Stimulated activated CD4-positive, alpha-beta T cell treated with anti-CD3 and anti-CD28 coated beads, Interleukin-4, amount 100 ng/mL, for 1 hour (primary cell): ENCODE results near the gene WWOX.

Source experiments
- DNase-seq: peaks from one replicate; pipeline ENCODE4 v3.0.0-alpha.2; 2020

WWOX gene

DNA sequence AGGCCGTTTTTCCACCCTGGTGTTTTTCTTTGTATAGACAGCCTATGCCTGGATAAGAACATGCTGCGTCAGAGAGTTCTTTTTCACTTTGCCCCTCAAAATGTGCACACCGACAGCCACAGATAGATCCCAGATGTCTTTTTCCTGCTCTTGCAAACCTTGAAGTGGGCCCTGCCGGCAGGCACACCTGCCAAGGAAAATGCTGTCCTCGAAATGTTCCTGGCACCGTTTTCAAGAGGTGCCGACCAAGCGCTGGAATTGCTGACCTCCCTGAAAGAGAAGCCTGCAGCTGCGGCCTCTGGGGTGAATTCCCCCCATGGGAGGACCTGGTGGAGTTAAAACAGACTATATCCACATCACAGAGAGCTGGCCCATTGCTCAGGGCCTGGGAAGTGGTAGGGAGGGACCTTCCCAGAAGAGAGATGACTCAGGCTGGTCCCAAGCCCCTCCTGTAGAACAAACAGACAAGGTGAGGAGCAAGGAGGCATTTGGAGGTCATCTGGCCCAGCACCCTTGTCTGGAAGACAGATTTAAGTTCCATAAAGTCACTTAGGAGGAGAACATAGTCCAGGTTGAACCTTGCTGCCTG lies 833.0 kb downstream of the WWOX start:
- no peak for DNase-seq

DNA sequence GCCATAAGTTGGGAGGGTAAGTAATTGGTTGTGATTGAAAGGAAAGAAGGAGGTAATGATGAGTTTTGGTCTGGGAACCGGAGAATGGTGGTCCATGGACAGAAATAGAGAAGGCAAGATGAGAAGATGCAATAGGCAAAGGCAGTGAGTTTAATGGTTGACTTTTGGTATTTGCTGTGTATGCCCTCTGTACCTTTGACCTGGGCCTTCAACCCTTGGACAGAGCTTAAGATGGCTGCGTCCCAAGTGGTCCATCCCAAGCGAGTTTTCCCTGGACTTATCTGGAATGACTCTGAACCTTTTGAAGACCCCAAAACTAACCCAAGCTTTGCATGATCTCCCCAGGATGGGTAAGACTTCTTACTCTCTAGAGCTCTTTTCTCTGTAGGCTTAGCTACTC lies 836.6 kb downstream of the WWOX start:
- no peak for DNase-seq

DNA sequence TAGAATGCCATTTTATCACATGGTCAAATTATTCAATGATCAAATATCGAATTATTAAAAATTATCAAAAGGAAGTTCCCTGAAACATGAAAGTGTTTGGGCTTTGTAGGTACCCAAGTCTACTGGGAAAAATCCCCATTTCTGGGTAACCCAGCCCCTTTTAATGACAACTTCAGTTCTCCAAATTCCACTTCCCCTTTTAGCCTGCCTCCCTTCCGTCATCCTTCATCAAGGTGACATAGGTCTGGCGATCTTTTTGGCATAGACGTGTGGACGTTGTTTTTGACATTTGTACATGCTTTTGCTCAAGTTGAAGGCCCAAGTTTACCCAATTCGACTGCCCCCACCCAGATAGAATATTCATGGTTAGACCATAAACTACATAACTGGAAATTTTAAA lies 840.1 kb downstream of the WWOX start:
- no peak for DNase-seq

DNA sequence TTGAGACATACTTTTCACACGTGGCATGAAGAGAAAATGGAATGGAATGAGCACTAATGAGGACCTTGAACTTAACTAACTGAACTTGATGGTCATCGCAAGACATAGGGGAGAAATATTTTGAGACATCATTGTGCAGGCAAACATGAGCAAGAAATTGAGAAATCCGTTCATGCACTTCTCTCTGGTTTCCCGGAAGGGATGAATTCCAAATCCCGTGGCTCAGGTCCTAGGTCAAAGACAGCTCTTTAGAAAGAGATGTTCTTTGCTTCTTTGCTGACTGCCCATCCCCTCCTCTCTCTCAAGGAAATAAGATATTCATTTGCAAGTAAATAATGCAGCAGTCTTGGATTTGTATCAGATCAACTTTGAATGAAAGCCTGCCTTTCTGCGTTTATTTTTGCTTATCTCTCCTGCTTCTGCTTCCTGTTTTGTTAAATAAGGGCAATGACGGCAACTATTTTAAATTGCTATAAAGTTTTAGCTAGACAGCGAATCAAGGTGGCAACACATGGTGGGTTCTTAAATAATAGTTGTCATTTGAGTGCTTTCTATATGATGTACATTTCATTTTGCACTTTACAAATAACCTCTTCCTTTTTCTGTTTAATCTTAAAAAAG lies 843.3 kb downstream of the WWOX start:
- DNase-seq = no peak

DNA sequence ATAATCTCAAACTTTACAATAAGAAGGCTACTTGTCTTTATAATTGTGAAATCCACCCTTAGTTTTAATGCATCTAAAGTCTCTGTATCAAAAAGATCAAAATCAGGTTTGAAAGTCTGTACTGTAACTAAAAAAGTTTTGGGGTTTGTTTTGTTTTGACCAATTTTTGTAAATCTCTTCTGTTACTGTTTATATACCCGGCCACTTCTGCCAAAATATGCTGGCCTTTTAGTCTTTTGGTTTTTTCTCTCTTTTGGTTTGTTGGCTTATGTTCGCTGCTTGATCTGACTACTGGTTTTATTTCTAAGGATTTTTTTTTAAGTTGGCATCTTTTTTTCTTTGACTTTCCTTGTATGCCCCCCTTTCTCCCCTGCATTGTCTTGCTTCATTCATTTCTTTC lies 845.9 kb downstream of the WWOX start:
- no peak for DNase-seq

DNA sequence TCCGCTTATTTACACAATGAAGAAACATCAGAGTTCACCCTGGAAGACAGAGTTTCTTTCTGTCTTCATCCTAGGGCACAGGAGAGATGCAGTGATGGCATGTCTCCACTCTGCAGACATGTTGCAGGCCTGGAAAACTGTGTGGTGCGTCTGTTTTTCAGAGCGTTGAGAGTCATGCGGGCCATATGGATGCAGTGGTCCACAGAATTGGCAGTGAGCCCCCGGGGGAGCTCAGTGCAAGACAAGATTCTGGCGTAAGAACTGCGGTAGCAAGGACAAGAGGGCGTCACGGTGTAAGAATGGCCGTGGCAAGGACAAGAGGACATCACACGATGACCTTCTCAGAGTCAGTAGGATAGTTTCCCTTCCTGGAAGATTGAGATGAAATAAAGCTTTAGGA lies 847.1 kb downstream of the WWOX start:
- no peak for DNase-seq

DNA sequence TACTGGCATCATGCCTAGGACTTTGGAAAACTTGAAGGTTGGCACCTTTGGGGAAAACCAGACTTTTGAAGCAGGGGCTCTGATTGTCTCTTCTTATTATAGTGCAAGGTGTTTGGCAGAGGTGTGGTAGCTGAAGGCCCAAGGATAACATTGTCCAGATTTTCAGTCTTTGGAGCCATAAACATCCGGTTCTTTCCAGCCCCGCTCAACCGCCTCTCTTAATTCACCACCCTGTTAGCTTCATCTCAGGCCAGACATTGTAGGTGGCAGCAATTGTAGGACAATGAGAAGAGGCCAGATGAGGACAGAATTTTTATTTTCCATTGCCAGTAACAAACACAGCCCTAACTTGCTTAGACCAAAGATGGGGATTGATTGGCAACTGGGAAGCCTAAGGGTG lies 851.3 kb downstream of the WWOX start:
- DNase-seq = no peak

DNA sequence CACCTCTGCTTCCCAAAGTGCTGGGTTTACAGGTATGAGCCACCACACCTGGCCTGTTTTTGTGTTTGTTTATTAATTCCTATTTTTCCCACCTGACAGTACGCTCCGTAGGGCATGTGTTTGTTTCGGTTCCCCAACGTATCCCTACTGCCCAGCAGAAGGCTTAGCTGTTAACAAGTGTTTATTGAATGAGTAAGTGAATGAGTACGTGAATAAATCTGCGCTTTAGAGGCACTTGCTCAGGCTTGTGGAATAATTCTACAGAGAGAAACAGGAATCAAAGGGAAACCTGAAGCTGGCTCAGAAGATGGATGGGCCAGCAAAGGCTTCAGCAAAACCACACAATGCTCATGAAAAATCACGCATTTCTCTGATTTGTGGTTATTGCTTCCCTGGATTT lies 853.2 kb downstream of the WWOX start:
- no peak for DNase-seq

DNA sequence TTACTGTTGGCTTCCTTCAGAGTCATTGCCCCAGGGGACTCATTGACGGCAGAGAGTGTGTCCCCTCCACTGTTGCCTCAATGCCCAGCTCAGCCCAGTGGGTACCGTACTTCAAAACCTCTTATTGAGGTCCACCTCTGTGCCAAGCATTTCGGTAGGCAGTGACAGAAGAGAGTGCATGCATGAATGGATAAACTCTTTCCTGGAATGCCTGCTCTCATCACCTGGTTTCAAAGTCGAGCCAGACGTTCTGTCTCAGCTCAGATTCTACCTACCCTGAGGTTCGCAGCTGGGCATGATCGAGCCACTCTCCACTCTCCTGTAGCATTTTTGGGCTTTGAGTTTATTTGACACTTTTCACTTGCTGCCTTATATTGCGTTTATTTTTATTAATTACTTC lies 854.1 kb downstream of the WWOX start:
- no peak for DNase-seq

DNA sequence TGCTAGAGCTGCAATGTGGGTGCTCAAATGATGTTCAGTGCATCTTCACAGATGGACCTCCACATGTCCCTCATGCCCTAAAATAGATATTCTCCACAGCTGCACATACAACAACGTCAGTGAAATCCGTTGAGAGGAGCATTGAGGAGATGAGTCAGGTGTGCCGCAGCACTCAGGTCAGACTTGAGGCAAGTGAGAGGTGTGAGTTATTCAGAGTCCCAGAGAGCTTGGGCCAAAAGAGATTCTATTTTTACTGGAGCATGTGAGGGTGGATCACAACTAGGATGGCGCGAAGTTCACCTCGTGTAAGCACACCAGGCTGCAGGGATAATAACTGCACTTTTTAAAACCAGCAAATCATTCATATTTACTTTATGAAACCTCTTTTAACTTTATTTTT lies 855.8 kb downstream of the WWOX start:
- DNase-seq = no peak

DNA sequence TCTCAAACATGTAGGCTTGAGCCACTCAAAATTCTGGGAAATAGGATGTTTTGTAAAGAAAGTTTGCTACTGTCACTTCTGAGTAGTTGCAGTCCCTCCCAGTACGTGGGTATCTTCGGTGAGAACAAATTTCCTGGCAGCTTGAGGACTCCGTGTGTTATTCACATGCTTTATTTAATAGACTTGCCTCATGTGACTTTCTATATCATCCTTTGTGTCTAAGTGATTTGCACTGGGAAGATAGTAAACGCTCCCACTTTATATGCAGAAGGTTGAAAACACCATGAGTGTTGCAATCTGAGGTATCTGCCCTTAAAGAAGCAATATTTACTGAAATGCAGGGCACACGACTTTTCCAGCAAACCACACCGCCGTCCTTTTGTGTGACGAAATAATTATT lies 857.4 kb downstream of the WWOX start:
- DNase-seq = no peak

DNA sequence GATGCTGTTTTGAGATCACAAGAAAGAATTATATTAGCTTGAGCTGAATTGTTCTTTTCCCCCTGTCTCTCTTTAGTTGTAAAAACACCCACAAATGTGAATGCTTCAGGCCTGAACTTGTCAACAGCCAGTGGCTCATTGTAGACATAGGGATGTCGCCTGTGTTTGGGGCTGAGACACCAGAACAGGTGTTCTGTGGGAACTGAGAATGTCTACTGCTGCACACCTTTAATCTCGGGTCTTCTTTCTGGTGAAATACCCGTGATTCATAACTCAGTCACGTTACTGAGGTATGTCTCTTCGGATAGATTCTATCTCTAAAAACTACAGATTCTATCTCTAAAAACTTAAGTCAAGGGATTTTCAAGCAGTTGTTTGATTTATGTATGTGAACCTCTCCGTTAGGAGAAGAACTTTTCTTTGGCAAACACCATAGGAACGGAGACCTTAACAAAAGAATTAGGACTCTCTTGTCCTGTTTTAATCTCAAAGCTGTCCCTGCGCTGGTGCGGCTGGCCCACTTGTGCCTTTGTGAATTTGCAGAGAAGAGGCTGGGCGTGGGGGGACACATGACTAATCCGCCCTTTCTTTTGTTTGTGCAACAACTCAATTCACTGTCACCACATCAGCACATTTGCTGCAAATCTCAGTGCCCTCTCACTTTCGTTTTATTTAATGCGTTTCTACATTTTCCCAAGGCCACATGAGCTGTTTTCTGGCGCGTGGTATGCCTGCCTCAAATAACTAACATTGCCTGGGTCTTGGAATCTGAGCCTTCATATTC lies 858.1 kb downstream of the WWOX start:
- DNase-seq = peak; percentile 42

DNA sequence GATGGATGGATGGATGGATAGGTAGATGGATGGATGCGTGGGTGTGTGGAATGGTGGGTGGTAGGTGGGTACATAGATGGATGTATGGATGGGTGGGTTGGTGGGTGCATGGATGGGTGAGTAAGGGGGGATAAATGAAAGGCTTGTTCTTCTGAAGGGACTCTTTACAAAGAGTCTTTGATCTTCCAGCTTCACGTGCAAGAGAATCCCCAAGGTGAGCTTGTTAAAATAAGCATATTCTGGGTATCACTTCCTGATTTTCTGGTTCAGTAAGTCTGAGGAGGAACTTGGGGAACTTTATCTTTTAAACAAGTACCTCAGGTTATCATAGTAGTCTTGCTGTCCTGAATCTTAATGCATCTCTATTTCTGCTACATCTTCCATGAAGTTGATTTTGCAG lies 862.0 kb downstream of the WWOX start:
- no peak for DNase-seq

DNA sequence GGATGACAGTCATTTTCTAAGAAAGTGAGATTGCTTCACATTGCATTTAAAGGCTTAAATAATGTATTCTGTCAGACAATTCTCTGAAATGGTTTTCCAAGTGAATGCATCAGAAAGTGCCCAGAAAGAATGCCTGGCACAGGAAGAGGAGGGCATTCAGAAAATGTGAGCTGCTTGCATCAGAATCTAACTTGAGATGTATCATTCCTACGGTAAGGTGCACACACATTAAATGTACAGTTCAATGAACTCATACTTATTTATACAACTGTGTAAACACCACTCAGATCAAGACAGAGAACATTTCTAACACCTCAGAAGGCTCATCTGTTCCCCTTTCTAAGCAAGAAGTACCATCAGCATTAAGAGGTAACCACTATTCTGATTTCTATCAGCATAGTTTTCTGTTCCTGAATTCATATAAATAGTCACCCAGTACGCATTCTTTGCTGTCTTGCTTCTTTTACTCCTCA lies 863.0 kb downstream of the WWOX start:
- DNase-seq = no peak

DNA sequence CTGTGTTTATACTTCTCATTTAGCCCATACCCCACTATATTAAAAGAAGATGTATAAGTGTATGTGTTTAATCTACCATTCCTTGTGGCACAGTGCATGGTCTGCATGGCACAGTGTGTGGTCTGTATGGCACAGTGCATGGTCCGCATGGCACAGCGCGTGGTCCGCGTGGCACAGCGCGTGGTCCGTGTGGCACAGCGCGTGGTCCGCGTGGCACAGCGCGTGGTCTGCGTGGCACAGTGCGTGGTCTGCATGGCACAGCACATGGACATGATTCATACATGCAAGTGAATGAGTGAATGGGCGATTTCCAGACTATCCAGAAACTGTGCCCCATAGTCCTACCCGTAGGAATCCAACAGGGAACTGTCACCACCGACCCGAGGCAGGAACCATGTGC lies 868.5 kb downstream of the WWOX start:
- no peak for DNase-seq

DNA sequence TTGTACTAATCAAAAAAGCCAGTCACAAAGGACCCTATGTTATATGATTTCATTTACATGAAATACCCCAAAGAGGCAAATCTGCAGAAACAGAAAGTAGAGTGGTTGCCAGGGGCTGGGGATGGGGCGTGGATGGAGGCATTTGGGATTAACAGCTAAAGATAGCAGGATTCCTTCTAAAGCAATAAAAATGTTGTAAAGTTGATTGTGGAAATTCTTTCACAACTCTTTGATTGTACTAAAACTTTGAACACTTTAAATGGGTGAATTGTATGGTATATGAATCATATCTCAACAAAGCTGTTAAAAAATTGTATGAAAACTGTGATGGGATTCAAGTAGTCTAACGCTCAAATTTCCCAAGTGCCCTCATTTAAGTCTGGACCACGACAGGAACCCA lies 870.3 kb downstream of the WWOX start:
- DNase-seq = no peak

DNA sequence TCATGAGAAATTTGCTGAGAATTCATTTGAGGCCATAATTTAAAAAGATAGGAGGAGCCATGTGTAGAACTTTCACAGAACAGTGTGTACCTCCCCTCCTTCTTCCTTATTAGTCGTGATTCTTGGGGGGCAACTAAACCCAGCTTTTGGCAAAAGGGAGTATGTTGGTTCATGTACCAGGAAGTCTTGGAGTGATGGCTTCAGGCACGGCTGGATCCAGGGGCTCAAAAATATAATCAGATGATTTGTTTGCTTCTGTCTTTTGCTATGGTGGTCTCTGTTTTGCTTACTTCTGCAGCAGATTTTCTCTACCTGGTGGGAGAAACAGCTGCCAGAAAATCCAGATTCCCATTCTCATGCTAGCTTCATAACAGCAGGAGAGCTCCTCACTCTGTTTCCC lies 871.2 kb downstream of the WWOX start:
- no peak for DNase-seq

DNA sequence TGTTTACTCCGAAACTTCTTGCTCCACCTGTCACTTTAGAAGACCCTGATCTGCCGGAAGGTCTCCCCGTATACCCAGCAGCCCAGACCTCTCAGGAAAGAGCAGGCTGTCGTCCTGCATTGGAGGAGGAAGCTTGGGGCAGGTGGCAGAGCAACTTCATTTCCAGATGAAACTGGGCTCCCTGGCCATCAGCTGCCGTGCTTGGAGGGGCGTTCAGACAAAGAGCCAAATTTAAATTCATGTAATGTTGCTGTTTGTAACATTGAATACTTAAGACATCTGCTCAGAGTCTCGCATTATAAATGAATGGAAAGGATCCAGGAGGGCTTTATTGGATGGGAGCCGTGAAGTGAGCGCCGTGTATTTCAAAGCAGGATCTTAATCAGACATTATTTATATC lies 872.6 kb downstream of the WWOX start:
- DNase-seq = no peak

DNA sequence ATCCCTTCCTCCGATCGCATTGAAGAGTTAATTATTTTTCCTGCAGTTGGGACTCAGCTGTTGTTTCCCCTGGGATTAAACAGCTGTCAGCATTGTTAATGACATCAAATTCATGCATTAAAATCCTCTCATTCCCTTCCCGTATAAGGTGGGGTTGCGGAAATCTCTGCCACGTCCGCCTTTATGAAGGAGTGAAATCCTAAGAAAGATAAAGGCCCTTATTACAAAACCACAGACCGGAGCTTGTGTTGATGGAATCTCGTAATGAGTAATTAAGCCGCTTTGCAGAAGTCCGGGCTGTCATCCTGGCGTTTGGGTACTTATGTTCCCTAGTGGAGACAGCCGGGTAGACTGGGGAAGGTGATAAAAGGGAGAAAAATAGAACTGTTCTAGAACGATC lies 873.5 kb downstream of the WWOX start:
- DNase-seq = no peak

DNA sequence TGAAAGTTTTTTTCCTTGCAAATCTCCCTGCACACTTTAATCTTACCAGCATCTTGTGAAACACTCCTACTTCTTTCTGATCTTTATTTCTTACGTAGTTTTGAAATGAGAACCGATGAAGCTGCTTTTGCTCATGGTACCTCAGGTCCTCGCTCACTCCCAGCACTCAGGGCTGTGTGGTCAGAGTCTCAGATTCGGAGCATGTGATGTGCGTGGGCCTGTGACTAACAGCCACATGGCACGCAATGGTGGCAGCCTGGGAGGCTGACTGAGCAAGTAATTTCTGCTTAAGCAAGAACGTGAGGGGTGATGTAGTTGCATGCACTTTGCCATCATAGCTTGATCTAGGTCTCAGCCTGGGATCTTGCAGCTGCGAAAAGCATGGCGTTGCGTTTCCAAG lies 876.8 kb downstream of the WWOX start:
- DNase-seq = peak; percentile 27

DNA sequence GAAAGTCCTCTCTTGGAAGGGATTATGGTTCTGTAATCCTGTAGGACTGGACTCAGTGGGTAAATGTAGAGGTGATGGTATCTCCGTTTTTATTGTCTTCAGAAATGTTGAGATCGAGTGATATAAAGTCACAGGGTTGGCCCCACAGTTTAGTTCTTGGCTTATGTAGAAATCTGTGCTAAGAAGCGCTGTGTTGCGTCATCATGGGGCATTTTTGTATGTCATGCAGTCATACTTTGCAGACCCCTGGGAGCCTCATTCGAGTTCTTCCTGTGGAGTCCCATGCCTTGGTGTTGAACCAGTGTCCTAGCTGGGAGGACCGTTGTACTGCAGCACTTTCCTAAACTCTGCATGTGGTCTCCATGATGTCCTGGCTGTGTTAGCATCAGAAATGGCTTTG lies 881.4 kb downstream of the WWOX start:
- no peak for DNase-seq

DNA sequence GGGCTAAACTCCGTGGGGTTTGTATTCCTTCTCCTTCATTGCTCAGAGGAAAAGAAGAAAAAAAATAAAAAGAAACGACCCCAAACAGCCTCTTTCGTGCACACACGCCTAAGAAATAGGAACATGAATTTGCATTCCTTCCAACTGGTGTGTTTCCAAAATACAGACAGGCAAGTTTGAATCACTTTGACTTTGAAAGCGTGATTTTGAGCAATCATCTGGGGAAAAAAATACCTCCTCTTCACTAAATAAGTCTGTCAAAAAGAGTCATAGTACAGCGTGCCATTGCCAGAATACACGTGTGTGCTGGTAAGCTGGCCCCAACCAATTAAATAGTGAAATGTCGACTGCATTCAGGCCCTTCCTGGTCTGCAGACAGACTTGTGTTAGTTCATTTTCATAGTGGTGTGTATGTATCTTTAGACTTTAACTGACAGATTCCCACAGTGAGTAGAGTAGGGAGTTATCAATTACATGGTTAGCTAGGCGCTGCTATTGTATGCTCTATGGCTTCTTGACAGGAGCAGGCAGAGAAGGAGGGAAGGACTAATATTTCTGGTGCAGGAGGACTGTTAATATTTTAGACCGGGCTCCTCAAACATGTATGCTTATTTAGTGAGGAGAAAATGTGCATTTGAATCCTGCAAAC lies 882.8 kb downstream of the WWOX start:
- no peak for DNase-seq

DNA sequence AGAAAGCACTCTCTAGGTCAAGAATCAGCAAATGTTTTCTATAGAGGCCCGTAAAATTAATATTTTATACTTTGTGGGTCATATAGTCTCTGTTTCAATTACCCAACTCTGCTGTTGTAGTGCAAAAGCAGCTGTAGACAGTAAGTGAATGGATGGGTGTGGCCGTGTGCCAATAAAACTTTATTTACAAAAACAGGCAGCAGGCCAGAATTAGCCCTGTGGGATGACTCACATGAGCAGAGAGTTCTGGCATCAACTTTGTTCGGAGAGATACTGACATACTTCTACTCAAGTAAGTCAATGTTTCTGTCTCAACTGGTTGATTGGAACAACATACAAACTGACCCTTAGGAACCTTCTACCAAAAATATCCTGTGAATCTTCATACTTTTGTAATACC lies 884.9 kb downstream of the WWOX start:
- no peak for DNase-seq

DNA sequence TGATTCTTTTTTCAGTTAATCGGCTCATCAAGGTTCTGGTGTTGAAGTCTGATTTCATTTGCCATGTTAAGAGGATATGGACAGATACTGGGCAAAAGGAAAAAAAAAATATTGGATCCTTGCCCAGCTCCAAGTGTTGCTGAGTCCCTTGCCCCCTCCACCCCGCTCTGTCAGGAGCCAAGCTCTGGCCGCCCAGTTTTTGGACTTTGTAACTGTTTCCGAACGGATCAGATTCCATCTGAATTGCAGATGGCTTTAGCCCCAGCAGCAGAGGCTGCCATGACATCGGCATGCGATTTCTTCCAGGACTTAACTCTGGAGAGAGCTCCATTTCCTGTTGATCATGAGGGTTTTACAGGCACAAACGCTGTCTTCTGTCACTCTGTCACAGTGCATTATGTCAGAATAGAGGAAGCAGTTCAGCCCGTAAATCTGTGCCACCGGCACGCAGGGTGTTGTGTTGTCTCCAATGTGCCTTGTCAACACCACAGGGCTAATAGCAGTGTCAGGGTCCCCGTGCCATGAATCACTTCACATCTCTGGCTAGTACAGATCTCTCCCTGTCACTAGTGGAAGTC lies 885.5 kb downstream of the WWOX start:
- DNase-seq = no peak
